Activated CD8-positive, alpha-beta T cell treated with anti-CD3 and anti-CD28 coated beads for 36 hours (primary cell): ENCODE results near the gene LPGAT1. TPM values are rescaled to one million over a fixed set of nuclear protein-coding genes. Genes with fewer than 3 reads are reported as not detected.

ENCODE experiments used
- ATAC-seq: fragments of 200-7000 bp; cut with Tn5 transposase; one replicate; pipeline ENCODE4 v1.10.0; 2021; ENCODE audit warnings: mild to moderate bottlenecking, moderate library complexity
- CTCF ChIA-PET: fragments of 350-600 bp; sonication (Branson Sonifier 250); formaldehyde crosslinking; loops from one replicate; lab custom pipeline; 2021; ENCODE audit warnings: antibody characterized with exemption; lab: Charles Lee
- POLR2A ChIA-PET: fragments of 350-600 bp; sonication (Branson Sonifier 250); formaldehyde crosslinking; loops from one replicate; lab custom pipeline; 2021; ENCODE audit warnings: antibody characterized with exemption; lab: Charles Lee
- DNase-seq: peaks from one replicate; pipeline ENCODE4 v3.0.0-alpha.2; 2020
- H3K27ac Mint-ChIP-seq: one replicate; pipeline ENCODE4 v1.8.0; 2021; ENCODE audit warnings: mild to moderate bottlenecking, mixed read lengths
- H3K27me3 Mint-ChIP-seq: one replicate; pipeline ENCODE4 v1.8.0; 2021; ENCODE audit warnings: mixed read lengths
- H3K36me3 Mint-ChIP-seq: one replicate; pipeline ENCODE4 v1.8.0; 2021; ENCODE audit warnings: low read depth, mixed read lengths
- H3K4me1 Mint-ChIP-seq: one replicate; pipeline ENCODE4 v1.8.0; 2021; ENCODE audit warnings: low read depth, mixed read lengths
- H3K4me3 Mint-ChIP-seq: one replicate; pipeline ENCODE4 v1.8.0; 2021; ENCODE audit warnings: mild to moderate bottlenecking, moderate library complexity, mixed read lengths
- H3K9me3 Mint-ChIP-seq: one replicate; pipeline ENCODE4 v1.8.0; 2021; ENCODE audit warnings: mixed read lengths
- CTCF ChIP-seq: fragments of 200-600 bp; IDR thresholded peaks from one replicate; pipeline ENCODE4 v1.8.0; 2022; ENCODE audit warnings: antibody characterized with exemption, mild to moderate bottlenecking
- intact Hi-C: fragments of 100-400 bp; cut with micrococcal nuclease; formaldehyde crosslinking; loops from one replicate; pipeline ENCODE4 v1.10.0; 2022
- total RNA-seq, 2 experiments: library from RNA; stranded (reverse); gene quantifications; one replicate each; pipeline ENCODE4 v1.2.3, GENCODE V29; 2021

The LPGAT1 gene
- total RNA-seq, 2 experiments from 2014 or later, result 16.5 to 16.7 TPM

GRCh38 chr1:211751438-211751837 is 79.1 kb downstream of the LPGAT1 start:
- no peak for TF ChIP-seq CTCF
- no peak overlapping the region for H3K27ac Mint-ChIP-seq
- DNase-seq, result no peak
- ChIA-PET CTCF (no interaction called here), POLR2A (no interaction called here)
- H3K9me3 Mint-ChIP-seq, result no peaks in the 10 kb centered on the region
- intact Hi-C loops, result no loop called here
- H3K27me3 Mint-ChIP-seq, result no peaks in the 10 kb centered on the region
- peaks cover 5% of the 10 kb centered on the region for H3K36me3 Mint-ChIP-seq
- H3K4me3 Mint-ChIP-seq, result no peak overlapping the region
- ATAC-seq, result peak; percentile 37
- peaks cover 6% of the 10 kb centered on the region for H3K4me1 Mint-ChIP-seq

- TF ChIP-seq CTCF, result no peak
- ChIA-PET CTCF (interaction anchor here (1.4 kb wide), 2 partner anchors 51 to 52 kb away, joined by 5 to 6 read pairs; no protein-coding TSS in a partner anchor), POLR2A (no interaction called here)
- H3K27ac Mint-ChIP-seq, result no peak overlapping the region
- no peaks in the 10 kb centered on the region for H3K27me3 Mint-ChIP-seq
- no peaks in the 10 kb centered on the region for H3K9me3 Mint-ChIP-seq
- intact Hi-C loops, result no loop called here
- H3K4me3 Mint-ChIP-seq, result no peak overlapping the region
- H3K36me3 Mint-ChIP-seq, result peaks cover 5% of the 10 kb centered on the region
- H3K4me1 Mint-ChIP-seq, result peaks cover 6% of the 10 kb centered on the region
- DNase-seq (no peak), ATAC-seq (no peak)
Observed at GRCh38 chr1:211750599-211750998, 80.0 kb downstream of the LPGAT1 start.

GRCh38 chr1:211749251-211749650 is 81.3 kb downstream of the LPGAT1 start:
- H3K4me1 Mint-ChIP-seq, result peaks cover 6% of the 10 kb centered on the region
- H3K36me3 Mint-ChIP-seq, result peaks cover 5% of the 10 kb centered on the region
- no peak for ATAC-seq
- ChIA-PET CTCF (interaction anchor here (1.0 to 1.4 kb wide), 5 partner anchors 19 to 51 kb away, joined by 3 to 6 read pairs (median 3); no protein-coding TSS in a partner anchor), POLR2A (no interaction called here)
- no peak overlapping the region for H3K4me3 Mint-ChIP-seq
- intact Hi-C loops, result no loop called here
- no peak for TF ChIP-seq CTCF
- no peaks in the 10 kb centered on the region for H3K9me3 Mint-ChIP-seq
- no peak overlapping the region for H3K27ac Mint-ChIP-seq
- no peak for DNase-seq
- H3K27me3 Mint-ChIP-seq, result no peaks in the 10 kb centered on the region

GRCh38 chr1:211748810-211749209 is 81.8 kb downstream of the LPGAT1 start:
- DNase-seq, result no peak
- no peaks in the 10 kb centered on the region for H3K27me3 Mint-ChIP-seq
- H3K4me1 Mint-ChIP-seq, result peaks cover 6% of the 10 kb centered on the region
- peaks cover 5% of the 10 kb centered on the region for H3K36me3 Mint-ChIP-seq
- ChIA-PET CTCF (interaction anchor here (1.0 to 1.2 kb wide), 4 partner anchors 19 to 287 kb away, joined by 3 read pairs; partner anchors contain the start of genes DTL and INTS7), POLR2A (no interaction called here)
- no peak for TF ChIP-seq CTCF
- no peak overlapping the region for H3K4me3 Mint-ChIP-seq
- H3K9me3 Mint-ChIP-seq, result no peaks in the 10 kb centered on the region
- no peak for ATAC-seq
- H3K27ac Mint-ChIP-seq, result no peak overlapping the region
- intact Hi-C loops, result no loop called here

GRCh38 chr1:211742889-211743529 is 87.6 kb downstream of the LPGAT1 start:
- Mint-ChIP-seq H3K27me3 (no peaks in the 10 kb centered on the region), H3K36me3 (no peaks in the 10 kb centered on the region), H3K4me3 (no peak overlapping the region), H3K9me3 (no peaks in the 10 kb centered on the region), H3K27ac (no peak overlapping the region), H3K4me1 (peaks cover 33% of the 10 kb centered on the region)
- intact Hi-C loops, result no loop called here
- ATAC-seq, result no peak
- peak; percentile 10 for DNase-seq
- no peak for TF ChIP-seq CTCF
- POLR2A ChIA-PET, result interaction anchor here (0.7 to 0.8 kb wide), 2 partner anchors 9 to 44 kb away, joined by 3 to 4 read pairs; no protein-coding TSS in a partner anchor
- CTCF ChIA-PET, result interaction anchor here (0.8 to 2.6 kb wide), 5 partner anchors 9 to 526 kb away, joined by 3 to 14 read pairs (median 4); no protein-coding TSS in a partner anchor
